Left lung (tissue), 14 donors: ENCODE results near the gene CCL4. TPM values are rescaled to one million over a fixed set of nuclear protein-coding genes. Genes with fewer than 3 reads are reported as not detected.
A peak's percentile ranks its signal among the peaks of the same experiment; 100 is the strongest.
"Not testable (repeated sequence)": the region's sequence is repeated elsewhere in the genome, so short reads cannot be mapped to it uniquely, and the experiment has no call there.

ENCODE experiments used
- ATAC-seq: fragments of 200-7000 bp; cut with Tn5 transposase; one replicate; pipeline ENCODE4 v1.9.1; 2020; ENCODE audit warnings: moderate library complexity
- DNase-seq, 4 donors: peaks; one replicate each; pipeline ENCODE4 v3.0.0-alpha.2; 2013 to 2020
- H3K27ac ChIP-seq, 2 donors: fragments of 200-600 bp; sonication (generic) in 1 of 2; one replicate each; pipeline versions ENCODE4 v1.5.0 to v1.8.0; 2020 to 2021
- H3K27me3 ChIP-seq, 2 donors: fragments of 200-600 bp; sonication (generic) in 1 of 2; one replicate each; pipeline versions ENCODE4 v1.5.0 to v1.8.0; 2020 to 2021
- H3K36me3 ChIP-seq, 2 donors: fragments of 200-600 bp; sonication (generic) in 1 of 2; one replicate each; pipeline versions ENCODE4 v1.5.0 to v1.8.0; 2020 to 2021
- H3K4me1 ChIP-seq, 2 donors: fragments of 200-600 bp; one replicate each; pipeline ENCODE4 v1.8.0; 2021
- H3K4me3 ChIP-seq, 2 donors: fragments of 200-600 bp; sonication (generic) in 1 of 2; one replicate each; pipeline versions ENCODE4 v1.5.0 to v1.8.0; 2020 to 2021; ENCODE audit warnings: mild to moderate bottlenecking in 1 of 2
- H3K9me3 ChIP-seq, 2 donors: fragments of 200-600 bp; sonication (generic) in 1 of 2; one replicate each; pipeline versions ENCODE4 v1.5.0 to v1.8.0; 2020 to 2021
- intact Hi-C, 2 donors: fragments of 100-400 bp; cut with DNase I; formaldehyde crosslinking; loops; one replicate each; pipeline versions ENCODE4 v1.11.2 to v1.14.2; 2022
- long read RNA-seq, 12 donors: library from polyadenylated mRNA in 2 of 12; unstranded in 2 of 12; transcript quantifications; one replicate each; pipeline ENCODE4 v2.0.0 and lab custom pipeline, GENCODE V29; 2019 to 2026
- polyA plus RNA-seq, 6 donors: library from polyadenylated mRNA; unstranded; fragments of 120-200 nt; gene quantifications; one replicate each; pipeline ENCODE4 v1.2.1, GENCODE V29; 2013; ENCODE audit not compliant: insufficient read length in 6 of 6
- total RNA-seq, 2 donors: library from RNA; stranded (reverse); fragmentation: NEBNext Ultra II Directional; extraction: Animal tissue kit (Norgen Biotek cat#: 25700); gene quantifications; one replicate each; pipeline ENCODE4 v1.2.1, GENCODE V29; 2021
- TF ChIP-seq, protein P1 (sequence below), 2 donors: fragments of 200-600 bp; sonication (generic) in 1 of 2; IDR thresholded peaks; one replicate each; pipeline versions ENCODE4 v1.5.0 to v1.8.0; 2021; ENCODE audit warnings: antibody characterized with exemption in 2 of 2
- donor health status: DM: no; HTN: yes; CAD: no.
- donor health status: DM: no; HTN: no; CAD: no.

CCL4 gene
- total RNA-seq = 10 to 100 TPM in 1 of 2 donors, 1 to 10 TPM in 1; 6.4 to 62.0 TPM
- polyA plus RNA-seq = 10 to 100 TPM in 1 of 6 donors, 1 to 10 TPM in 4, under 1 TPM in 1; 0.72 to 11.4 (median 5.7) TPM
- long read RNA-seq, donor 1, partial matches to known transcripts = 0 of 3 reads
- long read RNA-seq, donor 1, other reads (novel, unspliced or antisense) = 0 of 3 reads
- long read RNA-seq, donor 2 = 0 reads
- long read RNA-seq, donor 3 = 0 reads
- long read RNA-seq, donor 4, partial matches to known transcripts = 0 of 7 reads
- long read RNA-seq, donor 4, other reads (novel, unspliced or antisense) = 0 of 7 reads
- long read RNA-seq, donor 5, partial matches to known transcripts = 0 of 5 reads
- long read RNA-seq, donor 5, other reads (novel, unspliced or antisense) = 0 of 5 reads
- long read RNA-seq, donor 6, partial matches to known transcripts = 0 of 3 reads
- long read RNA-seq, donor 6, other reads (novel, unspliced or antisense) = 0 of 3 reads
- long read RNA-seq, donor 7 = 0 reads
- long read RNA-seq, donor 8, partial matches to known transcripts = 0 of 2 reads
- long read RNA-seq, donor 8, other reads (novel, unspliced or antisense) = 0 of 2 reads
- long read RNA-seq, donor 9 = 0 reads
- long read RNA-seq, donor 10, transcript CCL4-202 (3 exons, 904 nt) = major isoform, 31 of 37 reads
- long read RNA-seq, donor 10, partial matches to known transcripts = 3 of 37 reads
- long read RNA-seq, donor 10, other reads (novel, unspliced or antisense) = 1 of 37 reads
- long read RNA-seq, donor 11 = 0 reads
- long read RNA-seq, donor 12, partial matches to known transcripts = 0 of 1 reads
- long read RNA-seq, donor 12, other reads (novel, unspliced or antisense) = 0 of 1 reads

DNA sequence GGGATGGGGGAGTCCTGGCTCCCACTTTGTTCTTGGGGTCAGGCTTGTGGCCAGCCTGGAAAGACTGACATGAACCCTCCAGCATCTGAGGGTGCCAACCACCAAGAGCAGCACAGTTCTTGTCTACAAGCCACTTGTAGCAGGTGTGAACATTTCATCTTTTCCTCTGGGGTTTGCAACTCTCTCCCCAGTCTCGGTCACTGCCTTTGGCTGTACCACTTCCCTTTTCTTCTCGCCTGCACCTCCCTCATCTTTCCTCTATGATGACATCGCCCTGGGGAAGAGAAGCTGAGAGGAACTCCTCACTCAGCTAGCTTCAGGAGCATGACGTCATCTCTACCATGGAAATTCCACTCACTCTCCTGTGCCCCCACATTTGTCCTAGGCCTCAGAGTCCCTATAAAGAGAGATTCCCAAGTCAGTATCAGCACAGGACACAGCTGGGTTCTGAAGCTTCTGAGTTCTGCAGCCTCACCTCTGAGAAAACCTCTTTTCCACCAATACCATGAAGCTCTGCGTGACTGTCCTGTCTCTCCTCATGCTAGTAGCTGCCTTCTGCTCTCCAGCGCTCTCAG is at the start of gene CCL4:
Gene CCL4, plus strand, starts transcription at position 427 of the 575 bp plus-strand sequence. Its CDS starts 79 bp downstream, at position 506.
- H3K4me3 ChIP-seq = peak within 1 kb of the TSS in 1 of 2 donors; percentile 36
- intact Hi-C loops, H3K9me3 ChIP-seq, H3K27me3 ChIP-seq, DNase-seq, H3K36me3 ChIP-seq: not testable (repeated sequence)
- H3K27ac ChIP-seq = peak within 1 kb of the TSS in 1 of 2 donors; percentile 77
- ATAC-seq = peak; percentile 74
- H3K4me1 ChIP-seq = peaks cover 0 to 44% of the 10 kb centered on the region in 2 donors

- DNase-seq = no peak
- no peak for ATAC-seq
- TF ChIP-seq, protein P1, sequence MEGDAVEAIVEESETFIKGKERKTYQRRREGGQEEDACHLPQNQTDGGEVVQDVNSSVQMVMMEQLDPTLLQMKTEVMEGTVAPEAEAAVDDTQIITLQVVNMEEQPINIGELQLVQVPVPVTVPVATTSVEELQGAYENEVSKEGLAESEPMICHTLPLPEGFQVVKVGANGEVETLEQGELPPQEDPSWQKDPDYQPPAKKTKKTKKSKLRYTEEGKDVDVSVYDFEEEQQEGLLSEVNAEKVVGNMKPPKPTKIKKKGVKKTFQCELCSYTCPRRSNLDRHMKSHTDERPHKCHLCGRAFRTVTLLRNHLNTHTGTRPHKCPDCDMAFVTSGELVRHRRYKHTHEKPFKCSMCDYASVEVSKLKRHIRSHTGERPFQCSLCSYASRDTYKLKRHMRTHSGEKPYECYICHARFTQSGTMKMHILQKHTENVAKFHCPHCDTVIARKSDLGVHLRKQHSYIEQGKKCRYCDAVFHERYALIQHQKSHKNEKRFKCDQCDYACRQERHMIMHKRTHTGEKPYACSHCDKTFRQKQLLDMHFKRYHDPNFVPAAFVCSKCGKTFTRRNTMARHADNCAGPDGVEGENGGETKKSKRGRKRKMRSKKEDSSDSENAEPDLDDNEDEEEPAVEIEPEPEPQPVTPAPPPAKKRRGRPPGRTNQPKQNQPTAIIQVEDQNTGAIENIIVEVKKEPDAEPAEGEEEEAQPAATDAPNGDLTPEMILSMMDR (IDR thresholded peaks at IDR 0.05) = no peak
- Histone ChIP-seq H3K36me3 (no peaks in the 10 kb centered on the region), H3K4me1 (peaks cover 0 to 27% of the 10 kb centered on the region in 2 donors), H3K27me3 (no peaks in the 10 kb centered on the region), H3K4me3 (no peak overlapping the region), H3K27ac (no peak overlapping the region), H3K9me3 (peaks cover 0 to 21% of the 10 kb centered on the region in 2 donors)
- intact Hi-C loops = no loop called here
These were observed 48.5 kb upstream of the CCL4 start for GRCh38 chr17:36055171-36055570.

GRCh38 chr17:36055921-36056520 is 47.6 kb upstream of the CCL4 start:
- Histone ChIP-seq H3K4me3 (no peak overlapping the region), H3K4me1 (peaks cover 0 to 27% of the 10 kb centered on the region in 2 donors), H3K9me3 (peaks cover 0 to 14% of the 10 kb centered on the region in 2 donors), H3K27ac (no peak overlapping the region), H3K27me3 (no peaks in the 10 kb centered on the region), H3K36me3 (no peaks in the 10 kb centered on the region)
- no peak for ATAC-seq
- intact Hi-C loops = no loop called here
- TF ChIP-seq, protein P1 (IDR thresholded peaks at IDR 0.05) = no peak
- DNase-seq = no peak

- Histone ChIP-seq H3K27ac (peak overlapping the region in 1 of 2 donors; percentile 26), H3K4me1 (peaks cover 0 to 27% of the 10 kb centered on the region in 2 donors), H3K27me3 (no peaks in the 10 kb centered on the region), H3K36me3 (no peaks in the 10 kb centered on the region), H3K9me3 (no peaks in the 10 kb centered on the region), H3K4me3 (no peak overlapping the region)
- no peak for DNase-seq
- peak; percentile 34 for ATAC-seq
- TF ChIP-seq, protein P1 (IDR thresholded peaks at IDR 0.05) = no peak
- intact Hi-C loops = no loop called here
These were observed 45.7 kb upstream of the CCL4 start for GRCh38 chr17:36057911-36058310.

GRCh38 chr17:36059406-36059805 is 44.2 kb upstream of the CCL4 start:
- intact Hi-C loops = no loop called here
- DNase-seq (no peak), ATAC-seq (no peak)
- no peaks in the 10 kb centered on the region for H3K9me3 ChIP-seq
- no peak overlapping the region for H3K4me3 ChIP-seq
- TF ChIP-seq, protein P1 (IDR thresholded peaks at IDR 0.05) = no peak
- H3K27me3 ChIP-seq = no peaks in the 10 kb centered on the region
- no peak overlapping the region for H3K27ac ChIP-seq
- peaks cover 0 to 27% of the 10 kb centered on the region in 2 donors for H3K4me1 ChIP-seq
- H3K36me3 ChIP-seq = no peaks in the 10 kb centered on the region
